ENCODE data around the gene SH2D5.

DNA sequence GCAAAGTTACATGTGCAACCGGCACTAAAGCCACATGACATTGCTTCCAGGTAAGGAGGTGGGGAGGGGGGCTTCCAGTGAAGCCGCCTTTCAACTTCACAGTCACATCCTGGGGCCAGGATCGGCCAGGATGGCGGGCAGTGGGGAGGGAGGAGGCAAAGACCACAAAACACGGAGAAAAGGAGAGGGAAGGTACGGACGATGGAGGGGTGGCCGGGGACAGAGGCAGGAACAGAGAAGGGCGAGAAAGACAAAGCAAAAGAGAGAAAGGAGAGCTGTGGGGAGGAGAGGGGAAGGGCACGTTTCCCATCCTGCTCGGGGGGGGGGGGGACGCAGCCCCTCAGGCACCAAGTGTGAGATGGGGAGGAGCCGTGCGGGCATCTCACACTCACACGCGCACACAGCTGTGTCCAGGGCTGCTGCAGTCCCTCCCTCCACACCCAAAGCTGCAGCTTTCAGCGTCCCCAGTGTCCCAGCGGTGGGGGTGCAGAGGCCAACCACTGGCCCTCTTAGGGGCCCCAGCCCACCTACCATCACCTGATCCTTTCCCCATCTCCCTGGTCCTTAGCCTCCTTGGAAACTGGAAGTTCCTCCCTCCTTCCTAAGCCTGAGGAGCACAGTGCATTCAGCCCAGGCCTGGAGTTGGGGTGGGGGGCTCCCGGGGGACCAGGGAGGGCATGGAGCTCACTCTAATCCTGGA lies 2.4 kb downstream of the SH2D5 start:
- no peak for TF ChIP-seq REST (tag by site-specific recombination; IDR thresholded peaks at IDR 0.05)
- TF ChIP-seq RBAK (tag by site-specific recombination; IDR thresholded peaks at IDR 0.05): no peak
- TF ChIP-seq KLF16 (tag by site-specific recombination; IDR thresholded peaks at IDR 0.05): no peak
- no peak for TF ChIP-seq ZNF223 (tag by site-specific recombination; IDR thresholded peaks at IDR 0.05)
- TF ChIP-seq, protein P1, sequence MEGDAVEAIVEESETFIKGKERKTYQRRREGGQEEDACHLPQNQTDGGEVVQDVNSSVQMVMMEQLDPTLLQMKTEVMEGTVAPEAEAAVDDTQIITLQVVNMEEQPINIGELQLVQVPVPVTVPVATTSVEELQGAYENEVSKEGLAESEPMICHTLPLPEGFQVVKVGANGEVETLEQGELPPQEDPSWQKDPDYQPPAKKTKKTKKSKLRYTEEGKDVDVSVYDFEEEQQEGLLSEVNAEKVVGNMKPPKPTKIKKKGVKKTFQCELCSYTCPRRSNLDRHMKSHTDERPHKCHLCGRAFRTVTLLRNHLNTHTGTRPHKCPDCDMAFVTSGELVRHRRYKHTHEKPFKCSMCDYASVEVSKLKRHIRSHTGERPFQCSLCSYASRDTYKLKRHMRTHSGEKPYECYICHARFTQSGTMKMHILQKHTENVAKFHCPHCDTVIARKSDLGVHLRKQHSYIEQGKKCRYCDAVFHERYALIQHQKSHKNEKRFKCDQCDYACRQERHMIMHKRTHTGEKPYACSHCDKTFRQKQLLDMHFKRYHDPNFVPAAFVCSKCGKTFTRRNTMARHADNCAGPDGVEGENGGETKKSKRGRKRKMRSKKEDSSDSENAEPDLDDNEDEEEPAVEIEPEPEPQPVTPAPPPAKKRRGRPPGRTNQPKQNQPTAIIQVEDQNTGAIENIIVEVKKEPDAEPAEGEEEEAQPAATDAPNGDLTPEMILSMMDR (tag by site-specific recombination; IDR thresholded peaks at IDR 0.05): no peak
